8988T (cell line): ENCODE data around the gene HRK.

Experiments
- DNase-seq: peaks from one replicate; pipeline ENCODE4 v3.0.0; 2011

The HRK gene

GRCh38 chr12:116897476-116897875, 16.2 kb upstream of the HRK start:
- no peak for DNase-seq

- no peak for DNase-seq
These were observed 15.2 kb upstream of the HRK start for GRCh38 chr12:116896411-116896924.

GRCh38 chr12:116894913-116895312, 13.7 kb upstream of the HRK start:
- DNase-seq = no peak

GRCh38 chr12:116892349-116893140, 11.3 kb upstream of the HRK start:
- no peak for DNase-seq

- DNase-seq = no peak
These were observed 9.8 kb upstream of the HRK start for GRCh38 chr12:116891019-116891418.

GRCh38 chr12:116890330-116890729, 9.1 kb upstream of the HRK start:
- DNase-seq = no peak

- DNase-seq = no peak
These were observed 6.7 kb upstream of the HRK start for GRCh38 chr12:116887897-116888296.

GRCh38 chr12:116887244-116887643, 6.0 kb upstream of the HRK start:
- no peak for DNase-seq

- DNase-seq = no peak
These were observed 4.2 kb upstream of the HRK start for GRCh38 chr12:116885491-116885890.

- DNase-seq = no peak
These were observed 3.6 kb upstream of the HRK start for GRCh38 chr12:116884871-116885270.

- DNase-seq = peak; percentile 69
These were observed 1.5 kb upstream of the HRK start for GRCh38 chr12:116882742-116883141.

- DNase-seq = no peak
These were observed 751 bp upstream of the HRK start for GRCh38 chr12:116881877-116882507.

- DNase-seq = peak; percentile 78
These were observed 370 bp downstream of the HRK start for GRCh38 chr12:116880817-116881324.

GRCh38 chr12:116880213-116880816, 926 bp downstream of the HRK start:
- no peak for DNase-seq

GRCh38 chr12:116879509-116880212, 1.6 kb downstream of the HRK start:
- no peak for DNase-seq

GRCh38 chr12:116878567-116879508, 2.4 kb downstream of the HRK start:
- DNase-seq = peak; percentile 75

- no peak for DNase-seq
These were observed 4.9 kb downstream of the HRK start for GRCh38 chr12:116876151-116876869.

GRCh38 chr12:116874324-116874995, 6.8 kb downstream of the HRK start:
- DNase-seq = no peak

GRCh38 chr12:116870306-116870705, 10.9 kb downstream of the HRK start:
- no peak for DNase-seq

- DNase-seq = no peak
These were observed 13.7 kb downstream of the HRK start for GRCh38 chr12:116867523-116867922.
